RWPE1 (cell line): ENCODE results near the gene NLRP3.

Experiments
- CTCF ChIA-PET: fragments of 350-600 bp; sonication (Branson Sonifier 250); formaldehyde crosslinking; extraction: SDS; loops from one replicate; lab custom pipeline; 2021; lab: Yijun Ruan, JAX
- POLR2A ChIA-PET: fragments of 400-600 bp; formaldehyde crosslinking; extraction: SDS; loops from one replicate; lab custom pipeline; 2020; ENCODE audit warnings: antibody characterized with exemption; ENCODE audit not compliant: low non-redundant PET; lab: Yijun Ruan, JAX
- DNase-seq: peaks from one replicate; pipeline ENCODE4 v3.0.0; 2012; ENCODE audit warnings: low spot score
- H3K27ac ChIP-seq: fragments of 450-650 bp; 2 replicates; pipeline ENCODE4 v1.5.1; 2017
- TF ChIP-seq, protein P1 (sequence below): fragments of 450-650 bp; conservative IDR thresholded peaks from 2 replicates; pipeline ENCODE4 v1.5.1; 2017; ENCODE audit warnings: low read depth, mild to moderate bottlenecking

The NLRP3 gene

DNA sequence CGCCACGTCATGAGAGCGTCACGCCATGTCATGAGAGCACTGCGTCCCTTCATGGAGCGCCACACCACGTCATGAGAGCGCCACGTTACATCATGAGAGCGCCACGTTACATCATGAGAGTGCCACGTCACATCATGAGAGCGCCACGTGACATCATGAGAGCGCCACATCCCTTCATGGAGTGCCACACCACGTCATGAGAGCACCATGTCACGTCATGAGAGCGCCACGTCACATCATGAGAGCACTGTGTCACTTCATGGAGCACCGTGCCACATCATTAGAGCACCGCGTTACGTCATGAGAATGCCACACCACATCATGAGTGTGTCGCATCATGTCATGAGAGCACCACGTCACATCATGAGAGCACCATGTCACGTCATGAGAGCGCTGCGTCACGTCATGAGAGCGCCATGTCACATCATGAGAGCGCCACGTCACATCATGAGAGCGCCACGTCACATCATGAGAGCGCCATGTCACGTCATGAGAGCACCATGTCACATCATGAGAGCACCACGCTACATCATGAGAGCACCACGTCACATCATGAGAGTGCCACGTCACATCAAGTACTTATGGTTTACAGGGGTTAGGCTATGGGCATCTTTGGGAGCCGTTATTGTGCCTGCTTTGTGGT is 9.8 kb upstream of the NLRP3 start:
- POLR2A ChIA-PET: no interaction called here
- DNase-seq: no peak
- TF ChIP-seq, protein P1, sequence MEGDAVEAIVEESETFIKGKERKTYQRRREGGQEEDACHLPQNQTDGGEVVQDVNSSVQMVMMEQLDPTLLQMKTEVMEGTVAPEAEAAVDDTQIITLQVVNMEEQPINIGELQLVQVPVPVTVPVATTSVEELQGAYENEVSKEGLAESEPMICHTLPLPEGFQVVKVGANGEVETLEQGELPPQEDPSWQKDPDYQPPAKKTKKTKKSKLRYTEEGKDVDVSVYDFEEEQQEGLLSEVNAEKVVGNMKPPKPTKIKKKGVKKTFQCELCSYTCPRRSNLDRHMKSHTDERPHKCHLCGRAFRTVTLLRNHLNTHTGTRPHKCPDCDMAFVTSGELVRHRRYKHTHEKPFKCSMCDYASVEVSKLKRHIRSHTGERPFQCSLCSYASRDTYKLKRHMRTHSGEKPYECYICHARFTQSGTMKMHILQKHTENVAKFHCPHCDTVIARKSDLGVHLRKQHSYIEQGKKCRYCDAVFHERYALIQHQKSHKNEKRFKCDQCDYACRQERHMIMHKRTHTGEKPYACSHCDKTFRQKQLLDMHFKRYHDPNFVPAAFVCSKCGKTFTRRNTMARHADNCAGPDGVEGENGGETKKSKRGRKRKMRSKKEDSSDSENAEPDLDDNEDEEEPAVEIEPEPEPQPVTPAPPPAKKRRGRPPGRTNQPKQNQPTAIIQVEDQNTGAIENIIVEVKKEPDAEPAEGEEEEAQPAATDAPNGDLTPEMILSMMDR: no peak
- CTCF ChIA-PET: no interaction called here
- H3K27ac ChIP-seq: no peak overlapping the region

DNA sequence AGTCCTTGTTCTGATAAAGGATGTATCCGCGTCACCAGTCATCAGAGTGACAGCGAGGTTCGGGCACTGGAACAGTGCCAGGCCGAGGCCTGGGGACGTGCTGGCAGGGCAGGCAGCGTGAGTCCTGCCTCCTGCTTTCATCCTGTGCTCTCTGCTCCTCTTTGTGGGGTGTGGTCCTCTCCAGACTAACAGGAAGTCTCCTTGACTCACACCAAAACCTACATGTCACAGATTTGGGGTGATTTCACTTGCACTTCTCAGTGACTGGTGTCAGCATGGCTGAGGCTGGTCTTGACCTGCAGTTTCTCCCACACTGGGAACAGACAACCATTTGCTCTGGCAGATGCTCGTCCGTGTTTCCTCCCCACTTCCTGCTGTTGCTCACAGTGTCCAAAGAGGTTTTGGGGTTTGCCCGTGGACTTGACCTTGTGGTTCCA is 8.8 kb upstream of the NLRP3 start:
- ChIA-PET CTCF (no interaction called here), POLR2A (no interaction called here)
- TF ChIP-seq, protein P1: no peak
- DNase-seq: no peak
- no peak overlapping the region for H3K27ac ChIP-seq

DNA sequence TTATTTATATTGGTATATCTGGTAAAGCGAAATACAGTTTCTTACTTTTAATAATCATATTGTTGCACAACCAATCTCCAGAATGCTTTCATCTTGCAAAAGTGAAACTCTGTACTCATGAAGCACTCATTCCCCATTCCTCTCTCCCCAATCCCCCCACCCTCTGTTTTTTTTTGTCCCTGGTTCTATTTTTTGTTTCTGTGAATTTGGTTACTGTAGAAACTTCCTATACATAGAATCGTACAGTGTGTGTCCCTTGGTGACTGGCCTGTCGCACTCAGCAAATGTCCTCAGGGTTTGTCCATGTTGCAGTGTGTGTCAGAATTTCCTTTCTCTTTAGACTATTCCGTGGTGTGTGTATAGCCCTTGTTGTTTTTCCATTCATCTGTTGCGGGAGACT is 7.9 kb upstream of the NLRP3 start:
- CTCF ChIA-PET: no interaction called here
- POLR2A ChIA-PET: no interaction called here
- no peak for DNase-seq
- H3K27ac ChIP-seq: no peak overlapping the region
- TF ChIP-seq, protein P1: no peak

DNA sequence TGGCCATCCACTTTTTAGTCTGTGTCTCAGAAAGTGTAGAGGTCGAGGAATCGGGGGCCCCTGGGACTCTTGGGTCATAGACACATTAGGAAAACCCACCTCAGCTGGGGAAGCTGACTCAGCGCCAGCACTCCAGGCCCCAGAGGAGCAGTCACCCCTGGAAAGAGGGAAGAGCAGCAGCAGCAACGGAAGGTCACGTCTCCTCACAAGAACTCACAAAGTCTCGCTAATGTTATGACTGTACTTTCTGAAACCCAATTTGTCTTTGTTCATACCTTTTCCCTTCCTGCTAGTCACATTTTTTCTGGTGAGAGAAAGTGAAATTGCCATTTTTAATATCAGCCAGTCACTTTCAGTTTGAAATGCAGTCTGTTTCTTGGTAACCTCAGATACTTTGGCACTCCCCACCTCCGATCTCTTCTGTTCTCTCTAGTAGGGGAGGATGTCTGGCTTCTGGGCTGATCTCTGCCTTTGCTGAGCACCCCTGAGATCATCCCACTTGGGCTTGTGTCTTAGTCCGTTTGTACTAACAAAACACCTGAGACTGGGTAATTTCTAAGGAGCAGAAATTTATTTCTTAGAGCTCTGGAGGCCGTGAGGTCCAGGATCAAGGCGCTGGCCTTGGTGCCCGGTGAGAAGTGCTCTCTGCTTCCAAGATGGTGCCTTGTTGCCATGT is 6.0 kb upstream of the NLRP3 start:
- ChIA-PET POLR2A (no interaction called here), CTCF (no interaction called here)
- TF ChIP-seq, protein P1: no peak
- no peak overlapping the region for H3K27ac ChIP-seq
- no peak for DNase-seq

DNA sequence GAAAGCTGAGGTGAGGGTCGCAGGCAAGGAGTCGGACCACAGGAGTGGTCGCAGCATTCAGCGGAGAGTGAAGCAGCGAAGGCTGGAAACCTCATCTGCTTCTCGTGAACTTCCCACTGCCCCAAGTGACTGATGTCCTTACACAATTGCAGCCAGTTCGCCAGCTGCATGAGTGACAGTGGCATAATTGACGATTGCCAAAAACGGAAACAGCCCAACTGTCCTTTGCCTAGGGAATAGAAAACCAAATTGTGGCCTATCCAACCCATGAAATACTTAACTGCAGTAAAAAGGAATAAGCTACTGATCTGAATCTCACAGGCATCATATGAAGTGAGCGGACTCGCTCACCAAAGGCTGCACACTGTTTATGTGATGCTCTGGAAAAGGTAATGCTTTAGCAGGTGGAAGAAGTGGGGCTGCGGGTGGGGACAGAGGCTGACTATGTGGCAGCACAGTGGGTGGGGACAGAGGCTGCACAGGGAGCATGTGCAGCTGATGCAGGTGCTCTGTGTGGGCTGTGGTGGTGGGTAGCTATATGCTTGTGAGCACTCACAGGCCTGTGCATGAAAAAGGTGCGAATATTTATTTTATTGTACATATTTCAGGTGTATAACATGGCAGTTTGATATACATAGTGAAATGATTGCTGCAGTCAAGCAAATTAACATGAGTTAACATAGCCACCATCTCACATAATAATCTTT is 4.2 kb upstream of the NLRP3 start:
- DNase-seq: no peak
- POLR2A ChIA-PET: no interaction called here
- TF ChIP-seq, protein P1: no peak
- no peak overlapping the region for H3K27ac ChIP-seq
- CTCF ChIA-PET: no interaction called here

DNA sequence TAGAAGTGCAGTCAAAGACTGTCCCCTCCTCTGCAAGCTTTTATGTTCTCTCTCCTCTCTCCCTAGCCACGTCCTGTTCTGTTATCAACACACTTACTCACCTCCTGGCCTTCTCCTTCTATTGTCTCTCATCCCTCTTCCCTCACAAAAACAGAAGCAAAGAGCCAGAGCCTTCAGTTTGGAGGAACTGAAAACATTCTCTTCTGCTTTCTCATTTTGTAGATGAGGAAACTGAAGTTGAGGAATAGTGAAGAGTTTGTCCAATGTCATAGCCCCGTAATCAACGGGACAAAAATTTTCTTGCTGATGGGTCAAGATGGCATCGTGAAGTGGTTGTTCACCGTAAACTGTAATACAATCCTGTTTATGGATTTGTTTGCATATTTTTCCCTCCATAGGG is 1.9 kb downstream of the NLRP3 start:
- no peak for DNase-seq
- CTCF ChIA-PET: no interaction called here
- POLR2A ChIA-PET: no interaction called here

More for the DNA sequence above, 1.9 kb downstream of the NLRP3 start:
- H3K27ac ChIP-seq: no peak overlapping the region
- TF ChIP-seq, protein P1: no peak
